HCT116 (cell line): ENCODE measurements around the gene ARHGEF17. TPM values are rescaled to one million over a fixed set of nuclear protein-coding genes. Genes with fewer than 3 reads are reported as not detected.

ENCODE experiments used
- ATAC-seq: fragments of 200-7000 bp; cut with Tn5 transposase; 2 replicates; pipeline ENCODE4 v1.9.1; 2020; ENCODE audit warnings: mild to moderate bottlenecking, moderate library complexity
- BruUV-seq: library from RNA; stranded (reverse); fragments of 400-500 nt; replicated peaks from 2 replicates; lab custom pipeline; 2021; lab: Mats Ljungman, UMichigan
- CTCF ChIA-PET: fragments of 300-600 bp; sonication (Branson Sonifier 250); formaldehyde crosslinking; loops from one replicate; lab custom pipeline; 2021; ENCODE audit warnings: antibody characterized with exemption; lab: Charles Lee
- POLR2A ChIA-PET: fragments of 300-600, 350-600 bp; sonication (Branson Sonifier 250); formaldehyde crosslinking; loops from one replicate; lab custom pipeline; 2021; ENCODE audit warnings: antibody characterized with exemption; lab: Charles Lee
- RAD21 ChIA-PET, 2 experiments: fragments of 300-600 bp; sonication (Branson Sonifier 250); formaldehyde crosslinking; loops; one replicate each; lab custom pipeline; 2023; ENCODE audit warnings: low total read pairs in 2 of 2; ENCODE audit not compliant: uncharacterized antibody in 2 of 2, unreplicated experiment in 2 of 2, low non-redundant PET in 1 of 2; lab: Charles Lee
- DNase-seq: peaks from one replicate; pipeline ENCODE4 v3.0.0-alpha.2; 2010; ENCODE audit warnings: low read depth, low spot score
- H2AFZ ChIP-seq: fragments of 200-600 bp; shearing (Covaris generic), sonication (generic); 2 replicates; pipeline ENCODE4 v1.6.1; 2017; ENCODE audit warnings: low read depth, mixed run types, mixed read lengths, antibody characterized with exemption, low read length; ENCODE audit not compliant: poor library complexity, severe bottlenecking
- H3K27ac ChIP-seq: 2 replicates; pipeline ENCODE4 v1.5.1; 2012; ENCODE audit warnings: low read depth, low read length
- H3K27me3 ChIP-seq: fragments of 200-600 bp; sonication (generic); 2 replicates; pipeline ENCODE4 v1.6.1; 2016; ENCODE audit warnings: mixed run types, low read length, mixed read lengths; ENCODE audit not compliant: insufficient read depth
- H3K36me3 ChIP-seq, 2 experiments: fragments of 200-500 bp in 1 of 2; fragments of 200-600 bp in 1 of 2; sonication (Bioruptor generic) in 1 of 2; sonication (generic) in 1 of 2; 2 replicates each; pipeline versions ENCODE4 v1.5.1 to v1.6.1; 2014 to 2016; ENCODE audit warnings: low read length in 2 of 2, inconsistent platforms in 1 of 2, mixed read lengths in 1 of 2, mixed run types in 1 of 2; ENCODE audit not compliant: insufficient read depth in 2 of 2, control insufficient read depth in 1 of 2
- H3K4me1 ChIP-seq, 2 experiments: fragments of 200-600 bp in 1 of 2; sonication (generic) in 1 of 2; 2 replicates each; pipeline versions ENCODE4 v1.5.1 to v1.6.1; 2012 to 2017; ENCODE audit warnings: low read length in 2 of 2, inconsistent platforms in 1 of 2, mild to moderate bottlenecking in 1 of 2, mixed read lengths in 1 of 2, mixed run types in 1 of 2, moderate library complexity in 1 of 2; ENCODE audit not compliant: insufficient read depth in 2 of 2, control insufficient read depth in 1 of 2
- H3K4me2 ChIP-seq: fragments of 200-600 bp; sonication (generic); 2 replicates; pipeline ENCODE4 v1.6.1; 2017; ENCODE audit warnings: mixed run types, low read length, mixed read lengths
- H3K4me3 ChIP-seq, 2 experiments: fragments of 200-600 bp in 1 of 2; sonication (generic) in 1 of 2; replicated peaks in 1 of 2; 2 replicates each; pipeline ENCODE4 v1.5.1; 2011 to 2016; ENCODE audit warnings: low read length in 2 of 2, control low read depth in 1 of 2, low read depth in 1 of 2, mild to moderate bottlenecking in 1 of 2, mixed read lengths in 1 of 2, mixed run types in 1 of 2
- H3K79me2 ChIP-seq: fragments of 200-600 bp; sonication (generic); 2 replicates; pipeline ENCODE4 v1.6.1; 2017; ENCODE audit warnings: mild to moderate bottlenecking, mixed run types, low read length, moderate library complexity, mixed read lengths; ENCODE audit not compliant: insufficient read depth
- H3K9ac ChIP-seq: fragments of 200-600 bp; sonication (generic); 2 replicates; pipeline ENCODE4 v1.6.1; 2016; ENCODE audit warnings: low read length, mixed read lengths
- H3K9me2 ChIP-seq: fragments of 200-600 bp; sonication (generic), shearing (Covaris generic); 2 replicates; pipeline ENCODE4 v1.6.1; 2017; ENCODE audit warnings: mixed run types, mild to moderate bottlenecking, moderate library complexity; ENCODE audit not compliant: insufficient read depth
- H3K9me3 ChIP-seq, 2 experiments: fragments of 200-500 bp in 1 of 2; fragments of 200-600 bp in 1 of 2; sonication (Bioruptor generic) in 1 of 2; sonication (generic) in 1 of 2; 2 replicates each; pipeline ENCODE4 v1.6.1; 2014 to 2017; ENCODE audit warnings: low read length in 2 of 2, mixed read lengths in 2 of 2, inconsistent platforms in 1 of 2, low read depth in 1 of 2, mild to moderate bottlenecking in 1 of 2, mixed run types in 1 of 2, moderate library complexity in 1 of 2; ENCODE audit not compliant: control insufficient read depth in 1 of 2, insufficient read depth in 1 of 2
- H4K20me1 ChIP-seq: fragments of 200-600 bp; sonication (generic), shearing (Covaris generic); 2 replicates; pipeline ENCODE4 v1.6.1; 2017; ENCODE audit warnings: mixed run types, mild to moderate bottlenecking, moderate library complexity; ENCODE audit not compliant: insufficient read depth
- CBX3 ChIP-seq: IDR thresholded peaks from 2 replicates; pipeline ENCODE4 v1.6.1; 2012; ENCODE audit warnings: low read depth
- CTCF ChIP-seq, 3 experiments: fragments of 200-600 bp in 1 of 3; sonication (generic) in 1 of 3; IDR thresholded peaks in 2 of 3; conservative IDR thresholded peaks in 1 of 3; 2 replicates each; pipeline ENCODE4 v1.5.1; 2012 to 2017; ENCODE audit warnings: low read depth in 2 of 3, low read length in 2 of 3, antibody characterized with exemption in 1 of 3, borderline replicate concordance in 1 of 3, control low read depth in 1 of 3, mild to moderate bottlenecking in 1 of 3, mixed read lengths in 1 of 3, mixed run types in 1 of 3, moderate library complexity in 1 of 3; ENCODE audit not compliant: insufficient read depth in 1 of 3
- EGR1 ChIP-seq: IDR thresholded peaks from 2 replicates; pipeline ENCODE4 v1.6.1; 2012; ENCODE audit warnings: low read depth
- EZH2phosphoT487 ChIP-seq: fragments of 200-600 bp; IDR thresholded peaks from 2 replicates; pipeline ENCODE4 v1.6.1; 2018; ENCODE audit warnings: antibody characterized with exemption, borderline replicate concordance
- MAX ChIP-seq: IDR thresholded peaks from 2 replicates; pipeline ENCODE4 v1.6.1; 2012
- RAD21 ChIP-seq: IDR thresholded peaks from 2 replicates; pipeline ENCODE4 v1.6.1; 2012; ENCODE audit warnings: low read depth, mild to moderate bottlenecking
- SP1 ChIP-seq: IDR thresholded peaks from 2 replicates; pipeline ENCODE4 v1.6.1; 2012; ENCODE audit warnings: low read depth
- SRF ChIP-seq: IDR thresholded peaks from 2 replicates; pipeline ENCODE4 v1.6.1; 2012; ENCODE audit warnings: low read depth
- ZBTB33 ChIP-seq: IDR thresholded peaks from 2 replicates; pipeline ENCODE4 v1.6.1; 2011; ENCODE audit warnings: mild to moderate bottlenecking, low read length, moderate library complexity; ENCODE audit not compliant: insufficient replicate concordance; ENCODE audit errors: extremely low read depth
- ZFX ChIP-seq: fragments of 450-650 bp; IDR thresholded peaks from 2 replicates; pipeline ENCODE4 v1.6.1; 2017
- intact Hi-C: fragments of 100-400 bp; cut with micrococcal nuclease; formaldehyde crosslinking; loops from 2 replicates; pipeline ENCODE4 v1.10.0; 2022
- total RNA-seq: library from RNA; stranded (reverse); gene quantifications from one replicate; pipeline ENCODE4 v1.2.1, GENCODE V29; 2021; ENCODE audit not compliant: unreplicated experiment

Gene ARHGEF17
- total RNA-seq, 1 experiment from 2014 or later = 18.2 TPM

- no peak for ATAC-seq
- no peak for TF ChIP-seq SRF
- no peak for TF ChIP-seq MAX
- TF ChIP-seq EGR1 = no peak
- TF ChIP-seq ZFX = no peak
- TF ChIP-seq RAD21 = no peak
- TF ChIP-seq ZBTB33 = no peak
- no peak for TF ChIP-seq EZH2phosphoT487
- no peak for TF ChIP-seq SP1
- TF ChIP-seq CBX3 = no peak
- TF ChIP-seq CTCF (IDR thresholded peaks at IDR 0.05 in 2 of 3, conservative IDR thresholded peaks at IDR 0.05 in 1 of 3; ENCODE audit: borderline replicate concordance in 1 of 3, insufficient read depth in 1 of 3, low read depth in 2 of 3, low read length in 2 of 3) = no peak
- TF ChIP-seq, all 23 proteins: peak for 0
- H3K79me2 ChIP-seq = peaks cover 78% of the 10 kb centered on the region
- H3K9me3 ChIP-seq = no peaks in the 10 kb centered on the region
- no peaks in the 10 kb centered on the region for H4K20me1 ChIP-seq
- DNase-seq = no peak
- H2AFZ ChIP-seq = no peak overlapping the region
- RAD21 ChIA-PET = no interaction called here
- H3K36me3 ChIP-seq = peaks cover 0 to 3% of the 10 kb centered on the region in 2 experiments; a peak in 1 of 4 replicates
- no peak overlapping the region for H3K4me3 ChIP-seq
- no peaks in the 10 kb centered on the region for H3K27me3 ChIP-seq
- BruUV-seq = no TSS peak
- H3K4me1 ChIP-seq = peaks cover 7 to 36% of the 10 kb centered on the region in 2 experiments; a peak in 3 of 4 replicates
- POLR2A ChIA-PET = no interaction called here
- CTCF ChIA-PET = interaction anchor here (1.9 kb wide), 1 partner anchor 37 kb away, joined by 6 read pairs; no protein-coding TSS in a partner anchor
- no peak overlapping the region for H3K9ac ChIP-seq
- no peak overlapping the region for H3K4me2 ChIP-seq
- H3K9me2 ChIP-seq = no peaks in the 10 kb centered on the region
- intact Hi-C loops = no loop called here
- H3K27ac ChIP-seq = no peak overlapping the region; the same call in 1 of the 2 replicates
These were observed 79.7 kb downstream of the ARHGEF17 start for GRCh38 chr11:73387594-73388264.
